T-helper 2 cell treated with Interferon-gamma antibody and Interleukin-4, amounts not matched to agents 5 μg/mL and 100 μg/mL, for 36 hours (primary cell): Measurements from ENCODE around the gene CTIF.

Source experiments
- DNase-seq: peaks from one replicate; pipeline ENCODE4 v3.0.0; 2021; ENCODE audit warnings: low spot score
- H3K27ac Mint-ChIP-seq: one replicate; pipeline ENCODE4 v1.8.0; 2021; ENCODE audit warnings: mild to moderate bottlenecking, mixed read lengths
- H3K27me3 Mint-ChIP-seq: one replicate; pipeline ENCODE4 v1.8.0; 2021; ENCODE audit warnings: low read depth, mixed read lengths
- H3K36me3 Mint-ChIP-seq: one replicate; pipeline ENCODE4 v1.8.0; 2021; ENCODE audit warnings: low read depth, mixed read lengths
- H3K4me1 Mint-ChIP-seq: one replicate; pipeline ENCODE4 v1.8.0; 2021; ENCODE audit warnings: low read depth, mixed read lengths
- H3K4me3 Mint-ChIP-seq: one replicate; pipeline ENCODE4 v1.8.0; 2022; ENCODE audit warnings: mild to moderate bottlenecking, moderate library complexity, mixed read lengths
- H3K9me3 Mint-ChIP-seq: one replicate; pipeline ENCODE4 v1.8.0; 2021; ENCODE audit warnings: mixed read lengths

The CTIF gene

GRCh38 chr18:48845174-48845573 is 306.3 kb downstream of the CTIF start:
- Mint-ChIP-seq H3K4me3 (no peak overlapping the region), H3K4me1 (peaks cover 29% of the 10 kb centered on the region), H3K27me3 (peaks cover 7% of the 10 kb centered on the region), H3K27ac (no peak overlapping the region), H3K36me3 (no peaks in the 10 kb centered on the region), H3K9me3 (no peaks in the 10 kb centered on the region)
- no peak for DNase-seq

- no peak for DNase-seq
- no peak overlapping the region for H3K27ac Mint-ChIP-seq
- peaks cover 7% of the 10 kb centered on the region for H3K27me3 Mint-ChIP-seq
- no peak overlapping the region for H3K4me3 Mint-ChIP-seq
- peaks cover 29% of the 10 kb centered on the region for H3K4me1 Mint-ChIP-seq
- H3K36me3 Mint-ChIP-seq, result no peaks in the 10 kb centered on the region
- H3K9me3 Mint-ChIP-seq, result no peaks in the 10 kb centered on the region
These were observed 307.6 kb downstream of the CTIF start for GRCh38 chr18:48846423-48846932.

- no peak overlapping the region for H3K27ac Mint-ChIP-seq
- no peak for DNase-seq
- peaks cover 27% of the 10 kb centered on the region for H3K4me1 Mint-ChIP-seq
- no peak overlapping the region for H3K4me3 Mint-ChIP-seq
- H3K27me3 Mint-ChIP-seq, result peaks cover 7% of the 10 kb centered on the region
- no peaks in the 10 kb centered on the region for H3K9me3 Mint-ChIP-seq
- no peaks in the 10 kb centered on the region for H3K36me3 Mint-ChIP-seq
These were observed 309.1 kb downstream of the CTIF start for GRCh38 chr18:48847807-48848486.

GRCh38 chr18:48848641-48849143 is 309.9 kb downstream of the CTIF start:
- Mint-ChIP-seq H3K36me3 (no peaks in the 10 kb centered on the region), H3K4me3 (no peak overlapping the region), H3K27ac (no peak overlapping the region), H3K27me3 (peaks cover 7% of the 10 kb centered on the region), H3K4me1 (peaks cover 22% of the 10 kb centered on the region), H3K9me3 (no peaks in the 10 kb centered on the region)
- no peak for DNase-seq

GRCh38 chr18:48850822-48851598 is 312.2 kb downstream of the CTIF start:
- no peak for DNase-seq
- Mint-ChIP-seq H3K4me1 (peaks cover 18% of the 10 kb centered on the region), H3K27me3 (peaks cover 7% of the 10 kb centered on the region), H3K9me3 (no peaks in the 10 kb centered on the region), H3K36me3 (no peaks in the 10 kb centered on the region), H3K27ac (no peak overlapping the region), H3K4me3 (no peak overlapping the region)

- Mint-ChIP-seq H3K36me3 (no peaks in the 10 kb centered on the region), H3K4me1 (peaks cover 18% of the 10 kb centered on the region), H3K9me3 (no peaks in the 10 kb centered on the region), H3K27me3 (peaks cover 5% of the 10 kb centered on the region), H3K27ac (no peak overlapping the region), H3K4me3 (no peak overlapping the region)
- no peak for DNase-seq
These were observed 312.7 kb downstream of the CTIF start for GRCh38 chr18:48851599-48851960.

- H3K4me1 Mint-ChIP-seq, result peaks cover 18% of the 10 kb centered on the region
- H3K27ac Mint-ChIP-seq, result no peak overlapping the region
- no peak overlapping the region for H3K4me3 Mint-ChIP-seq
- H3K27me3 Mint-ChIP-seq, result peaks cover 4% of the 10 kb centered on the region
- no peaks in the 10 kb centered on the region for H3K36me3 Mint-ChIP-seq
- no peaks in the 10 kb centered on the region for H3K9me3 Mint-ChIP-seq
- no peak for DNase-seq
These were observed 313.5 kb downstream of the CTIF start for GRCh38 chr18:48852292-48852691.

- H3K36me3 Mint-ChIP-seq, result no peaks in the 10 kb centered on the region
- peaks cover 18% of the 10 kb centered on the region for H3K4me1 Mint-ChIP-seq
- peaks cover 4% of the 10 kb centered on the region for H3K27me3 Mint-ChIP-seq
- peak overlapping the region; percentile 22 for H3K27ac Mint-ChIP-seq
- DNase-seq, result no peak
- H3K4me3 Mint-ChIP-seq, result no peak overlapping the region
- no peaks in the 10 kb centered on the region for H3K9me3 Mint-ChIP-seq
These were observed 314.0 kb downstream of the CTIF start for GRCh38 chr18:48852794-48853193.

GRCh38 chr18:48853588-48853987 is 314.8 kb downstream of the CTIF start:
- no peaks in the 10 kb centered on the region for H3K27me3 Mint-ChIP-seq
- no peak for DNase-seq
- no peak overlapping the region for H3K4me3 Mint-ChIP-seq
- no peaks in the 10 kb centered on the region for H3K36me3 Mint-ChIP-seq
- peaks cover 14% of the 10 kb centered on the region for H3K4me1 Mint-ChIP-seq
- no peaks in the 10 kb centered on the region for H3K9me3 Mint-ChIP-seq
- H3K27ac Mint-ChIP-seq, result no peak overlapping the region

- H3K9me3 Mint-ChIP-seq, result no peaks in the 10 kb centered on the region
- no peak for DNase-seq
- peaks cover 14% of the 10 kb centered on the region for H3K4me1 Mint-ChIP-seq
- H3K27ac Mint-ChIP-seq, result no peak overlapping the region
- H3K27me3 Mint-ChIP-seq, result no peaks in the 10 kb centered on the region
- H3K36me3 Mint-ChIP-seq, result no peaks in the 10 kb centered on the region
- no peak overlapping the region for H3K4me3 Mint-ChIP-seq
These were observed 315.9 kb downstream of the CTIF start for GRCh38 chr18:48854780-48855179.

GRCh38 chr18:48855422-48856377 is 316.9 kb downstream of the CTIF start:
- H3K9me3 Mint-ChIP-seq, result no peaks in the 10 kb centered on the region
- H3K4me3 Mint-ChIP-seq, result no peak overlapping the region
- H3K27me3 Mint-ChIP-seq, result no peaks in the 10 kb centered on the region
- H3K36me3 Mint-ChIP-seq, result no peaks in the 10 kb centered on the region
- no peak overlapping the region for H3K27ac Mint-ChIP-seq
- peaks cover 14% of the 10 kb centered on the region for H3K4me1 Mint-ChIP-seq
- DNase-seq, result no peak

- Mint-ChIP-seq H3K4me1 (peaks cover 14% of the 10 kb centered on the region), H3K27ac (no peak overlapping the region), H3K9me3 (no peaks in the 10 kb centered on the region), H3K36me3 (no peaks in the 10 kb centered on the region), H3K27me3 (no peaks in the 10 kb centered on the region), H3K4me3 (no peak overlapping the region)
- DNase-seq, result no peak
These were observed 318.3 kb downstream of the CTIF start for GRCh38 chr18:48857023-48857694.

GRCh38 chr18:48858676-48859075 is 319.8 kb downstream of the CTIF start:
- Mint-ChIP-seq H3K9me3 (no peaks in the 10 kb centered on the region), H3K4me1 (peaks cover 4% of the 10 kb centered on the region), H3K27ac (no peak overlapping the region), H3K27me3 (no peaks in the 10 kb centered on the region), H3K4me3 (no peak overlapping the region), H3K36me3 (peaks cover under 1% of the 10 kb centered on the region)
- no peak for DNase-seq
